Thyroid gland (tissue), 4 donors: ENCODE results near the gene PSAP.

ENCODE experiments used
- CTCF ChIP-seq, 6 experiments: fragments of 200-600 bp in 3 of 6; fragments of 450-650 bp in 3 of 6; sonication (generic) in 3 of 6; IDR thresholded peaks; one replicate each; pipeline ENCODE4 v1.5.1; 2016 to 2019; ENCODE audit warnings: antibody characterized with exemption in 6 of 6, mild to moderate bottlenecking in 2 of 6, inconsistent platforms in 1 of 6, moderate library complexity in 1 of 6
- POLR2A ChIP-seq, 2 donors: fragments of 450-650 bp; IDR thresholded peaks; one replicate each; pipeline ENCODE4 v1.6.1; 2017; ENCODE audit warnings: antibody characterized with exemption in 2 of 2, mild to moderate bottlenecking in 2 of 2, moderate library complexity in 1 of 2

GRCh38 chr10:71840177-71840957 lies 10.7 kb downstream of the PSAP start:
- TF ChIP-seq POLR2A (IDR thresholded peaks at IDR 0.05) (no peak), CTCF (IDR thresholded peaks at IDR 0.05) (no peak)
